ENCODE data around the gene TNXB. TPM values are rescaled to one million over a fixed set of nuclear protein-coding genes. Genes with fewer than 3 reads are reported as not detected.

The TNXB gene
- total RNA-seq, 1 experiment from 2014 or later: 10.6 TPM

- no peak for DNase-seq
- CTCF ChIA-PET: no interaction called here
- Mint-ChIP-seq H3K27me3 (ENCODE audit: unreplicated experiment) (peaks cover 82% of the 10 kb centered on the region), H3K4me1 (ENCODE audit: low read depth, unreplicated experiment) (peaks cover 21% of the 10 kb centered on the region), H3K27ac (ENCODE audit: unreplicated experiment) (no peak overlapping the region), H3K9me3 (ENCODE audit: low read depth, unreplicated experiment) (no peaks in the 10 kb centered on the region), H3K4me3 (ENCODE audit: low read depth, unreplicated experiment) (peak overlapping the region; percentile 73), H3K36me3 (ENCODE audit: insufficient read depth, unreplicated experiment) (peaks cover 12% of the 10 kb centered on the region)
- intact Hi-C loops (cut with micrococcal nuclease; ENCODE audit: unreplicated experiment): no loop called here
- no TSS peak for BruUV-seq (replicated peaks)
- no peak for TF ChIP-seq CTCF (IDR thresholded peaks at IDR 0.05; ENCODE audit: unreplicated experiment)
Observed at GRCh38 chr6:32097364-32097763, 11.8 kb downstream of the TNXB start.

- intact Hi-C loops (cut with micrococcal nuclease; ENCODE audit: unreplicated experiment): no loop called here
- DNase-seq: peak; percentile 37
- Mint-ChIP-seq H3K27ac (ENCODE audit: unreplicated experiment) (no peak overlapping the region), H3K4me3 (ENCODE audit: low read depth, unreplicated experiment) (peak overlapping the region; percentile 73), H3K9me3 (ENCODE audit: low read depth, unreplicated experiment) (no peaks in the 10 kb centered on the region), H3K27me3 (ENCODE audit: unreplicated experiment) (peaks cover 89% of the 10 kb centered on the region), H3K4me1 (ENCODE audit: low read depth, unreplicated experiment) (peaks cover 21% of the 10 kb centered on the region), H3K36me3 (ENCODE audit: insufficient read depth, unreplicated experiment) (peaks cover 12% of the 10 kb centered on the region)
- no TSS peak for BruUV-seq (replicated peaks)
- CTCF ChIA-PET: interaction anchor here (0.7 kb wide), 1 partner anchor 9 kb away, joined by 3 read pairs; no protein-coding TSS in a partner anchor
- TF ChIP-seq CTCF (IDR thresholded peaks at IDR 0.05; ENCODE audit: unreplicated experiment): no peak
Observed at GRCh38 chr6:32096394-32097258, 12.5 kb downstream of the TNXB start.

GRCh38 chr6:32096087-32096393 is 13.1 kb downstream of the TNXB start:
- Mint-ChIP-seq H3K27me3 (ENCODE audit: unreplicated experiment) (peaks cover 95% of the 10 kb centered on the region), H3K4me3 (ENCODE audit: low read depth, unreplicated experiment) (peak overlapping the region; percentile 73), H3K36me3 (ENCODE audit: insufficient read depth, unreplicated experiment) (peaks cover 12% of the 10 kb centered on the region), H3K4me1 (ENCODE audit: low read depth, unreplicated experiment) (peaks cover 21% of the 10 kb centered on the region), H3K27ac (ENCODE audit: unreplicated experiment) (no peak overlapping the region), H3K9me3 (ENCODE audit: low read depth, unreplicated experiment) (no peaks in the 10 kb centered on the region)
- BruUV-seq (replicated peaks): no TSS peak
- CTCF ChIA-PET: interaction anchor here (0.7 kb wide), 1 partner anchor 8 kb away, joined by 3 read pairs; no protein-coding TSS in a partner anchor
- no peak for DNase-seq
- no peak for TF ChIP-seq CTCF (IDR thresholded peaks at IDR 0.05; ENCODE audit: unreplicated experiment)
- intact Hi-C loops (cut with micrococcal nuclease; ENCODE audit: unreplicated experiment): no loop called here

GRCh38 chr6:32095338-32096086 is 13.6 kb downstream of the TNXB start:
- H3K4me1 Mint-ChIP-seq (ENCODE audit: low read depth, unreplicated experiment): peaks cover 21% of the 10 kb centered on the region
- peak; percentile 54 for DNase-seq
- peak overlapping the region; percentile 73 for H3K4me3 Mint-ChIP-seq (ENCODE audit: low read depth, unreplicated experiment)
- no TSS peak for BruUV-seq (replicated peaks)
- CTCF ChIA-PET: interaction anchor here (1.1 kb wide), 1 partner anchor 15 kb away, joined by 5 read pairs; no protein-coding TSS in a partner anchor
- H3K9me3 Mint-ChIP-seq (ENCODE audit: low read depth, unreplicated experiment): no peaks in the 10 kb centered on the region
- H3K27me3 Mint-ChIP-seq (ENCODE audit: unreplicated experiment): peaks cover 100% of the 10 kb centered on the region
- no peak overlapping the region for H3K27ac Mint-ChIP-seq (ENCODE audit: unreplicated experiment)
- H3K36me3 Mint-ChIP-seq (ENCODE audit: insufficient read depth, unreplicated experiment): peaks cover 12% of the 10 kb centered on the region
- no peak for TF ChIP-seq CTCF (IDR thresholded peaks at IDR 0.05; ENCODE audit: unreplicated experiment)
- intact Hi-C loops (cut with micrococcal nuclease; ENCODE audit: unreplicated experiment): no loop called here

Data from Calu3 (cell line).